ENCODE data around the gene TESMIN. TPM values are rescaled to one million over a fixed set of nuclear protein-coding genes. Genes with fewer than 3 reads are reported as not detected.

The TESMIN gene
- total RNA-seq, 4 donors from 2014 or later: 1.00 to 7.5 (median 4.2) TPM

GRCh38 chr11:68773521-68774193 is 22.3 kb upstream of the TESMIN start:
- Histone ChIP-seq H3K27me3 (no peaks in the 10 kb centered on the region), H3K36me3 (peaks cover 0 to 98% (median 47%) of the 10 kb centered on the region in 4 donors), H3K9me3 (no peaks in the 10 kb centered on the region), H3K4me3 (no peak overlapping the region), H3K27ac (no peak overlapping the region), H3K4me1 (no peaks in the 10 kb centered on the region)
- TF ChIP-seq CTCF (IDR thresholded peaks at IDR 0.05) (no peak), POLR2A (IDR thresholded peaks at IDR 0.05) (no peak), POLR2AphosphoS5 (IDR thresholded peaks at IDR 0.05) (no peak), EP300 (IDR thresholded peaks at IDR 0.05; ENCODE audit: low read depth) (no peak)
- intact Hi-C loops (cut with DNase I; ENCODE audit: low total_unique reads): no loop called here
- WGBS, 2 donors (ENCODE audit: low coverage in 1 of 2): 81 to 84% methylated on average over 9 to 22 of the region's 22 CpGs
- in situ Hi-C loops (cut with MboI; ENCODE audit: low pct_ligation_motif_present in 1 of 4, low pct_unique_long_range_greater_than_20kb in 1 of 4, low sequenced_read_pairs in 3 of 4): no loop called here
- no peak for DNase-seq

DNA sequence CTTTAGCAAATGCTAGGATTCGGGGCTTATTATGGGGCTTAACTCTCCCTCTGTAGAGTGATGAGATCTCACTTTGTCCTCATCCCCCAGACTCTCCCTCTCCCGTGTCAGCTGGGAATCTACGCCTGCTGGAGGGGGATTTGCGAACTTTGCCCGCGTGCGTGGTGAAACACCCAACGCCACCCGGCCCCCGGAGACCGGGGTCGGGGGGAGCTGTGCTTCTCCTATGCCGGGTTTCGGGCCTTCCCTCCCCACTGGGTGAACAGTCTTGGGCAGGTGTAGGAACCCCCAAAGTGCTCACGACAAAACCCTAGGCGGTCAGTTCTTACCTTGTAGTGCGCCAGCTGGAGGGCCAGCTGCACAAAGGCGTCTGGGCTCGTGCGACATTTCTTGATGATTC is 21.6 kb upstream of the TESMIN start:
- 94 to 98% methylated on average over 4 to 20 of the region's 20 CpGs for WGBS, 2 donors (ENCODE audit: low coverage in 1 of 2)
- no peak overlapping the region for H3K4me3 ChIP-seq
- DNase-seq: no peak
- H3K4me1 ChIP-seq: no peaks in the 10 kb centered on the region
- no peaks in the 10 kb centered on the region for H3K27me3 ChIP-seq
- intact Hi-C loops (cut with DNase I; ENCODE audit: low total_unique reads) (no loop called here), in situ Hi-C loops (cut with MboI; ENCODE audit: low pct_ligation_motif_present in 1 of 4, low pct_unique_long_range_greater_than_20kb in 1 of 4, low sequenced_read_pairs in 3 of 4) (no loop called here)
- TF ChIP-seq POLR2A (IDR thresholded peaks at IDR 0.05) (no peak), CTCF (IDR thresholded peaks at IDR 0.05) (no peak), POLR2AphosphoS5 (IDR thresholded peaks at IDR 0.05) (no peak), EP300 (IDR thresholded peaks at IDR 0.05; ENCODE audit: low read depth) (no peak)
- H3K27ac ChIP-seq: no peak overlapping the region
- H3K9me3 ChIP-seq: no peaks in the 10 kb centered on the region
- peaks cover 0 to 96% (median 46%) of the 10 kb centered on the region in 4 donors for H3K36me3 ChIP-seq

GRCh38 chr11:68770781-68771180 is 19.5 kb upstream of the TESMIN start:
- Histone ChIP-seq H3K4me1 (no peaks in the 10 kb centered on the region), H3K4me3 (no peak overlapping the region), H3K27me3 (no peaks in the 10 kb centered on the region), H3K9me3 (no peaks in the 10 kb centered on the region), H3K27ac (no peak overlapping the region), H3K36me3 (peaks cover 0 to 89% (median 38%) of the 10 kb centered on the region in 4 donors)
- intact Hi-C loops (cut with DNase I; ENCODE audit: low total_unique reads) (no loop called here), in situ Hi-C loops (cut with MboI; ENCODE audit: low pct_ligation_motif_present in 1 of 4, low pct_unique_long_range_greater_than_20kb in 1 of 4, low sequenced_read_pairs in 3 of 4) (no loop called here)
- no peak for TF ChIP-seq POLR2AphosphoS5 (IDR thresholded peaks at IDR 0.05)
- no peak for TF ChIP-seq POLR2A (IDR thresholded peaks at IDR 0.05)
- no peak for TF ChIP-seq EP300 (IDR thresholded peaks at IDR 0.05; ENCODE audit: low read depth)
- 93% methylated on average over 12 of the region's 12 CpGs; no CpG with 5 or more reads in 1 of the 2 donors for WGBS, 2 donors (ENCODE audit: low coverage in 1 of 2)
- DNase-seq: no peak

- in situ Hi-C loops (cut with MboI; ENCODE audit: low pct_ligation_motif_present in 1 of 4, low pct_unique_long_range_greater_than_20kb in 1 of 4, low sequenced_read_pairs in 3 of 4): no loop called here
- Histone ChIP-seq H3K27ac (no peak overlapping the region), H3K27me3 (no peaks in the 10 kb centered on the region), H3K4me3 (no peak overlapping the region), H3K9me3 (no peaks in the 10 kb centered on the region), H3K36me3 (peaks cover 0 to 67% (median 25%) of the 10 kb centered on the region in 4 donors), H3K4me1 (no peaks in the 10 kb centered on the region)
- DNase-seq: no peak
- intact Hi-C loops (cut with DNase I; ENCODE audit: low total_unique reads): no loop called here
- WGBS, 2 donors (ENCODE audit: low coverage in 1 of 2): 89 to 90% methylated on average over 10 to 11 of the region's 11 CpGs
- TF ChIP-seq EP300 (IDR thresholded peaks at IDR 0.05; ENCODE audit: low read depth) (no peak), POLR2AphosphoS5 (IDR thresholded peaks at IDR 0.05) (no peak), CTCF (IDR thresholded peaks at IDR 0.05) (no peak), POLR2A (IDR thresholded peaks at IDR 0.05) (no peak)
Measured at GRCh38 chr11:68767672-68768071, 16.4 kb upstream of the TESMIN start.

Data from transverse colon (tissue), 4 donors.